ENCODE measurements around the gene SPIRE2.
"Not testable (repeated sequence)": the region's sequence is repeated elsewhere in the genome, so short reads cannot be mapped to it uniquely, and the experiment has no call there.

Gene SPIRE2

GRCh38 chr16:89869911-89870310, 41.6 kb downstream of the SPIRE2 start:
- no peak for DNase-seq (ENCODE audit: low spot score)

GRCh38 chr16:89870440-89870839, 42.2 kb downstream of the SPIRE2 start:
- no peak for DNase-seq (ENCODE audit: low spot score)

- DNase-seq (ENCODE audit: low spot score): no peak
Measured at GRCh38 chr16:89871895-89872294, 43.6 kb downstream of the SPIRE2 start.

- peak; percentile 99 for DNase-seq (ENCODE audit: low spot score)
Measured at GRCh38 chr16:89873109-89873971, 45.1 kb downstream of the SPIRE2 start, which contains the start of gene TCF25. TSS of gene TCF25 (plus strand) at chr16:89873592. CDS start at chr16:89873668, 76 bp downstream.

- peak; percentile 99 for DNase-seq (ENCODE audit: low spot score)
Measured at GRCh38 chr16:89873972-89874689, 45.9 kb downstream of the SPIRE2 start.

GRCh38 chr16:89879123-89879522, 50.8 kb downstream of the SPIRE2 start:
- DNase-seq (ENCODE audit: low spot score): not testable (repeated sequence)

GRCh38 chr16:89880477-89881367, 52.4 kb downstream of the SPIRE2 start:
- DNase-seq (ENCODE audit: low spot score): no peak

GRCh38 chr16:89881368-89881730, 53.1 kb downstream of the SPIRE2 start:
- DNase-seq (ENCODE audit: low spot score): no peak

- DNase-seq (ENCODE audit: low spot score): no peak
Measured at GRCh38 chr16:89883346-89884040, 55.2 kb downstream of the SPIRE2 start.

GRCh38 chr16:89884041-89884421, 55.8 kb downstream of the SPIRE2 start:
- no peak for DNase-seq (ENCODE audit: low spot score)

GRCh38 chr16:89887243-89887642, 59.0 kb downstream of the SPIRE2 start:
- no peak for DNase-seq (ENCODE audit: low spot score)

- DNase-seq (ENCODE audit: low spot score): no peak
Measured at GRCh38 chr16:89890200-89890599, 61.9 kb downstream of the SPIRE2 start.

GRCh38 chr16:89890886-89891657, 62.8 kb downstream of the SPIRE2 start:
- no peak for DNase-seq (ENCODE audit: low spot score)

GRCh38 chr16:89892055-89892630, 63.9 kb downstream of the SPIRE2 start:
- DNase-seq (ENCODE audit: low spot score): no peak

GRCh38 chr16:89892635-89893034, 64.4 kb downstream of the SPIRE2 start:
- no peak for DNase-seq (ENCODE audit: low spot score)

GRCh38 chr16:89893642-89894548, 65.6 kb downstream of the SPIRE2 start:
- no peak for DNase-seq (ENCODE audit: low spot score)

GRCh38 chr16:89895482-89896250, 67.4 kb downstream of the SPIRE2 start:
- no peak for DNase-seq (ENCODE audit: low spot score)

- DNase-seq (ENCODE audit: low spot score): no peak
Measured at GRCh38 chr16:89897204-89897603, 68.9 kb downstream of the SPIRE2 start.
